Psoas muscle (tissue), 8 donors: ENCODE data around the gene ADA. TPM values are rescaled to one million over a fixed set of nuclear protein-coding genes. Genes with fewer than 3 reads are reported as not detected.
A peak's percentile ranks its signal among the peaks of the same experiment; 100 is the strongest.

ENCODE experiments used
- ATAC-seq, 4 donors: fragments of 200-7000 bp; cut with Tn5 transposase; one replicate each; pipeline ENCODE4 v1.9.1; 2020; ENCODE audit warnings: moderate library complexity in 3 of 4, mild to moderate bottlenecking in 2 of 4
- DNase-seq, 2 donors: peaks; one replicate each; pipeline ENCODE4 v3.0.0-alpha.2; 2020
- H3K27ac ChIP-seq: fragments of 200-600 bp; one replicate; pipeline ENCODE4 v1.8.0; 2022
- H3K27me3 ChIP-seq, 3 donors: fragments of 200-600 bp in 1 of 3; one replicate each; pipeline versions ENCODE4 v1.6.1 to v1.8.0; 2013 to 2022; ENCODE audit warnings: low read length in 2 of 3, mild to moderate bottlenecking in 2 of 3, moderate library complexity in 1 of 3; ENCODE audit not compliant: insufficient read depth in 3 of 3
- H3K36me3 ChIP-seq, 2 donors: fragments of 200-600 bp in 1 of 2; one replicate each; pipeline versions ENCODE4 v1.6.1 to v1.8.0; 2013 to 2022; ENCODE audit warnings: low read depth in 1 of 2, mild to moderate bottlenecking in 1 of 2, moderate library complexity in 1 of 2; ENCODE audit not compliant: insufficient read depth in 1 of 2
- H3K4me1 ChIP-seq: fragments of 200-600 bp; one replicate; pipeline ENCODE4 v1.8.0; 2022
- H3K4me3 ChIP-seq: fragments of 200-600 bp; one replicate; pipeline ENCODE4 v1.8.0; 2022; ENCODE audit warnings: mild to moderate bottlenecking
- H3K9me3 ChIP-seq: fragments of 200-600 bp; one replicate; pipeline ENCODE4 v1.8.0; 2022
- CTCF ChIP-seq: fragments of 200-600 bp; IDR thresholded peaks from one replicate; pipeline ENCODE4 v1.8.0; 2022; ENCODE audit warnings: antibody characterized with exemption
- WGBS, 3 donors: extraction: QIAGEN DNeasy Blood & Tissue Kit; methylation state at CpG; one replicate each; pipeline versions ENCODE4 v1.1.6 to v1.1.7; 2013; 5-methylcytosine and 5-hydroxymethylcytosine counted together
- intact Hi-C, 2 donors: fragments of 100-400 bp; cut with DNase I; formaldehyde crosslinking; loops; one replicate each; pipeline versions ENCODE4 v1.11.0 to v1.14.2; 2022
- polyA plus RNA-seq, 3 donors: library from polyadenylated mRNA; stranded (reverse); fragments of 200-250 nt; gene quantifications; one replicate each; pipeline ENCODE4 v1.2.3, GENCODE V29; 2013
- total RNA-seq, 4 donors: library from RNA; stranded (reverse); fragmentation: NEBNext Ultra II Directional in 2 of 4; extraction: Animal tissue kit (Norgen Biotek cat#: 25700) in 2 of 4; gene quantifications; one replicate each; pipeline versions ENCODE4 v1.2.1 to v1.2.4, GENCODE V29; 2021 to 2023
- donor health status: healthy with polysubstance abuse.
- donor health status: DM: no; HTN: no; CAD: no; lungs with moderate emphysema.
- donor health status: Bipolar disorder and iron deficiency.
- donor health status: healthy.
- donor health status: DM: yes; HTN: yes; CAD: no.
- donor health status: DM: no; HTN: no; CAD: no.
- donor health status: DM: no; HTN: no; CAD: no.
- donor health status: DM: yes; HTN: yes; CAD: no.

Gene ADA
- total and polyA plus RNA-seq, 7 donors = 3.3 to 5.8 (median 4.2) TPM

DNA sequence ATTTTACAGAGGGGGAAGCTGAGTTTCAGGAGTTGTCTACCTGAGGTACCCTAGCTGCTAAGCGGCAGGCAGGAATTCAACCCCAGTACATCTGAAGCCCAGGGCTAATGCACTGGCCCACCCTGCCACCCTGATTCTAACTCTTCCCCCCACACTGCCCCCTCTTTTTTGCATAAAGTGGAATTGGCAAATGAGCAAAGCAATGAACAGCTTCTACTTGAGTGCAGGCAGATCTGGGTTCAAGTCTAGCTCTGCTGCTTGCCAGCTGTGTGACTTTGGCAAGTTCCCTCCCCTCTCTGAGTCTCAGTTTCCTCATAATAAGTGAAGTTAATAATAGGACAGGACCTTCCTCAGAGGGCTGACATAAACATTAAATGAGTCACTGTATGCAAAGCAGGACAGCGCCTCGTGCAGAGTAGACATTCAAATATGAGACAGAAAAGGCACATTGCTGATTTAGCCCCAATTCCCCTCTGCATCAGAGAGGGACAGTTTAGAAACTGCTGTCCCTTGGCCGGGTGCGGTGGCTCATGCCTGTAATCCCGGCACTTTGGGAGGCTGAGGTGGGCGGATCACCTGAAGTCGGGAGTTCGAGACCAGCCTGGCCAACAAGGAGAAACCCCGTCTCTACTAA lies 4.7 kb downstream of the ADA start:
- Histone ChIP-seq H3K9me3 (no peaks in the 10 kb centered on the region), H3K4me3 (no peak overlapping the region), H3K27ac (no peak overlapping the region), H3K27me3 (no peaks in the 10 kb centered on the region), H3K4me1 (peaks cover 21% of the 10 kb centered on the region), H3K36me3 (no peaks in the 10 kb centered on the region)
- ATAC-seq = no peak
- no peak for TF ChIP-seq CTCF
- intact Hi-C loops = no loop called here
- 74 to 83% (median 79%) methylated on average over 10 of the region's 10 CpGs for WGBS, 3 donors
- DNase-seq = no peak

- ATAC-seq = no peak
- intact Hi-C loops = no loop called here
- 43 to 45% (median 44%) methylated on average over 4 of the region's 4 CpGs for WGBS, 3 donors
- no peak overlapping the region for H3K27ac ChIP-seq
- H3K27me3 ChIP-seq = no peaks in the 10 kb centered on the region
- no peak overlapping the region for H3K4me3 ChIP-seq
- DNase-seq = no peak
- peaks cover 21% of the 10 kb centered on the region for H3K4me1 ChIP-seq
- H3K36me3 ChIP-seq = no peaks in the 10 kb centered on the region
- H3K9me3 ChIP-seq = no peaks in the 10 kb centered on the region
- no peak for TF ChIP-seq CTCF
Observed at GRCh38 chr20:44646023-44646640, 5.4 kb downstream of the ADA start.

- TF ChIP-seq CTCF = no peak
- Histone ChIP-seq H3K9me3 (no peaks in the 10 kb centered on the region), H3K27me3 (no peaks in the 10 kb centered on the region), H3K4me1 (peaks cover 21% of the 10 kb centered on the region), H3K4me3 (no peak overlapping the region), H3K36me3 (no peaks in the 10 kb centered on the region), H3K27ac (peak overlapping the region; percentile 56)
- no peak for DNase-seq
- intact Hi-C loops = no loop called here
- no peak for ATAC-seq
- 68 to 75% (median 70%) methylated on average over 7 of the region's 7 CpGs for WGBS, 3 donors
Observed at GRCh38 chr20:44644667-44645131, 6.8 kb downstream of the ADA start.

DNA sequence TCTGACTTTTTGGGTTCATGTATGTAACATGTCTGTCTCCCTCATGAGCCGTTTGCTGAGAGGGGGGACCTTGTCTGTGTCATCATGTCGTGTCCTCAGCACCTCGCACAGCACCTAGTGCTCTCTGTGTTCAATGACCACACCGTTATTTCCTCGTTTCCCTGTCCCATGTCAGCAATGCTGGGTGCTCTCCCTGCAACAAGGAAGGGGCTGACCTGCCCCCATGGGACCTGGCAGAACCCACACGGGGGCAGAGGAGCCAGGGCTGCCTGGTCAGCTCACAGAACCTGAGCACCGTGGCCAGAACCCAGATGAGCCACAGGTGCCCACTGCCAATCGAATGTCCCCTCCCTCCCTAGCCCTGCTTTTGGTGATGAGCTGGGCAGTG lies 7.3 kb downstream of the ADA start:
- no peaks in the 10 kb centered on the region for H3K27me3 ChIP-seq
- intact Hi-C loops = no loop called here
- DNase-seq (no peak), ATAC-seq (no peak)
- H3K27ac ChIP-seq = peak overlapping the region; percentile 56
- H3K9me3 ChIP-seq = no peaks in the 10 kb centered on the region
- peaks cover 21% of the 10 kb centered on the region for H3K4me1 ChIP-seq
- H3K4me3 ChIP-seq = no peak overlapping the region
- 61 to 76% (median 73%) methylated on average over 8 of the region's 8 CpGs for WGBS, 3 donors
- no peaks in the 10 kb centered on the region for H3K36me3 ChIP-seq
- TF ChIP-seq CTCF = no peak
